WTC11 (cell line): Measurements from ENCODE around the gene TIE1.

ENCODE experiments used
- CREB1 ChIP-seq: sonication (generic); formaldehyde crosslinking; IDR thresholded peaks from 2 replicates; pipeline ENCODE4 v1.8.0; 2023; ENCODE audit warnings: mild to moderate bottlenecking, missing genetic modification reagents
- CTCF ChIP-seq: fragments of 200-600 bp; IDR thresholded peaks from 2 replicates; pipeline ENCODE4 v1.8.0; 2022; ENCODE audit warnings: antibody characterized with exemption
- IRF2 ChIP-seq: sonication (generic); formaldehyde crosslinking; IDR thresholded peaks from 2 replicates; pipeline ENCODE4 v1.8.0; 2022; ENCODE audit warnings: low read depth, missing genetic modification reagents, borderline replicate concordance
- MAX ChIP-seq: sonication (generic); formaldehyde crosslinking; IDR thresholded peaks from 2 replicates; pipeline ENCODE4 v1.8.0; 2022; ENCODE audit warnings: mild to moderate bottlenecking, missing genetic modification reagents
- MXD4 ChIP-seq: fragments of 250-450 bp; sonication (Bioruptor Pico); IDR thresholded peaks from 2 replicates; pipeline ENCODE4 v1.8.0; 2021; ENCODE audit warnings: mild to moderate bottlenecking, moderate library complexity, borderline replicate concordance
- NFATC4 ChIP-seq: fragments of 250-450 bp; sonication (Bioruptor Pico); IDR thresholded peaks from 2 replicates; pipeline ENCODE4 v1.9.0; 2021; ENCODE audit warnings: mild to moderate bottlenecking
- RELA ChIP-seq: sonication (generic); formaldehyde crosslinking; IDR thresholded peaks from 2 replicates; pipeline ENCODE4 v1.8.1; 2022; ENCODE audit warnings: missing genetic modification reagents, mild to moderate bottlenecking, borderline replicate concordance
- USF2 ChIP-seq: sonication (generic); formaldehyde crosslinking; IDR thresholded peaks from 2 replicates; pipeline ENCODE4 v1.8.1; 2023; ENCODE audit warnings: mild to moderate bottlenecking, missing genetic modification reagents, moderate library complexity

GRCh38 chr1:43304771-43305300 is 4.1 kb downstream of the TIE1 start:
- TF ChIP-seq CREB1 (CRISPR knock-in tag) (no peak), MXD4 (no peak), USF2 (CRISPR knock-in tag) (no peak), CTCF (no peak), IRF2 (CRISPR knock-in tag) (no peak), NFATC4 (CRISPR knock-in tag) (no peak), MAX (CRISPR knock-in tag) (no peak), RELA (CRISPR knock-in tag) (no peak)
